ENCODE results near the gene ZNF619.

Gene ZNF619

GRCh38 chr3:40468018-40468417, 8.9 kb upstream of the ZNF619 start:
- H3K9me3 ChIP-seq (ENCODE audit: control insufficient read depth, insufficient read depth, low read length) = no peaks in the 10 kb centered on the region
- H3K4me1 ChIP-seq (ENCODE audit: control insufficient read depth, insufficient read depth, low read length) = no peaks in the 10 kb centered on the region
- no peak overlapping the region for H3K9ac ChIP-seq (ENCODE audit: low read depth, low read length)
- H3K36me3 ChIP-seq (ENCODE audit: control insufficient read depth, insufficient read depth, low read length) = peaks cover 2% of the 10 kb centered on the region
- H3K27me3 ChIP-seq (ENCODE audit: control insufficient read depth, insufficient read depth, low read length) = no peaks in the 10 kb centered on the region
- H3K4me3 ChIP-seq (ENCODE audit: low read depth, low read length) = no peak overlapping the region

- H3K36me3 ChIP-seq (ENCODE audit: control insufficient read depth, insufficient read depth, low read length) = no peaks in the 10 kb centered on the region
- no peak overlapping the region for H3K9ac ChIP-seq (ENCODE audit: low read depth, low read length)
- H3K27me3 ChIP-seq (ENCODE audit: control insufficient read depth, insufficient read depth, low read length) = no peaks in the 10 kb centered on the region
- H3K4me3 ChIP-seq (ENCODE audit: low read depth, low read length) = no peak overlapping the region
- H3K9me3 ChIP-seq (ENCODE audit: control insufficient read depth, insufficient read depth, low read length) = no peaks in the 10 kb centered on the region
- H3K4me1 ChIP-seq (ENCODE audit: control insufficient read depth, insufficient read depth, low read length) = no peaks in the 10 kb centered on the region
Observed at GRCh38 chr3:40470701-40471100, 6.2 kb upstream of the ZNF619 start.

DNA sequence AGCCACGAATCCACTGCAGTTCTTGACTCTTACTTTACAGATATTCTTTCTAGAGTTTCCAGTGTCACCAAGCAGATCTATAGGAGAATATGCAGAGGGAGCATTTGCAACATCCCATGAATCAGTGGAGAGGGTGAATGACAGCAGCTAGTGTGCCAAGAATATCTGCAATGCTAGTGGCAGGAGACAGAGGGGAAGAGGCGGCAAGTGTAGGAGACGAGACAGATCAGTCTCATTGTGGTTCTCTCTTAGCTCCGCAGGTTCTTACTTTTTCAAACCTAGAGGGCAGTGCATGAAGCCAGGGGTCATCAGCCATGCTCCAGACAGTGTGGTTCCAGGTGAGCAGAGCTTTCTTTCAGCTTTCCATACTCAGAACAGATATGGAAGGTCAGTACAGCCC, 744 bp downstream of the ZNF619 start:
- H3K36me3 ChIP-seq (ENCODE audit: control insufficient read depth, insufficient read depth, low read length) = no peaks in the 10 kb centered on the region
- H3K4me3 ChIP-seq (ENCODE audit: low read depth, low read length) = peak overlapping the region; percentile 62
- H3K9ac ChIP-seq (ENCODE audit: low read depth, low read length) = no peak overlapping the region

DNA sequence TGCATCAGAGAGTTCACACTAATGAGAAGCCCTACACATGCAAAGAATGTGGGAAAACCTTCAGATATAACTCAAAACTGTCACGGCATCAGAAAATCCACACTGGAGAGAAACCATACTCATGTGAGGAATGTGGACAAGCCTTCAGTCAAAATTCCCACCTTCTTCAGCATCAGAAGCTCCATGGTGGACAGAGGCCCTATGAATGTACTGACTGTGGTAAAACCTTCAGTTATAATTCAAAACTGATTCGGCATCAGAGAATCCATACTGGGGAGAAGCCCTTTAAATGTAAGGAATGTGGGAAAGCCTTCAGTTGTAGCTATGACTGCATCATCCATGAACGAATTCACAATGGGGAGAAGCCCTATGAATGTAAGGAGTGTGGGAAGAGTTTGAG, 10.2 kb downstream of the ZNF619 start:
- peaks cover 4% of the 10 kb centered on the region for H3K9me3 ChIP-seq (ENCODE audit: control insufficient read depth, insufficient read depth, low read length)

More for the DNA sequence above, 744 bp downstream of the ZNF619 start:
- Histone ChIP-seq H3K9me3 (ENCODE audit: control insufficient read depth, insufficient read depth, low read length) (no peaks in the 10 kb centered on the region), H3K27me3 (ENCODE audit: control insufficient read depth, insufficient read depth, low read length) (no peaks in the 10 kb centered on the region), H3K4me1 (ENCODE audit: control insufficient read depth, insufficient read depth, low read length) (peaks cover 4% of the 10 kb centered on the region)

GRCh38 chr3:40490916-40491315, 14.0 kb downstream of the ZNF619 start:
- H3K9ac ChIP-seq (ENCODE audit: low read depth, low read length) = no peak overlapping the region
- H3K4me1 ChIP-seq (ENCODE audit: control insufficient read depth, insufficient read depth, low read length) = no peaks in the 10 kb centered on the region
- H3K9me3 ChIP-seq (ENCODE audit: control insufficient read depth, insufficient read depth, low read length) = peaks cover 4% of the 10 kb centered on the region
- H3K4me3 ChIP-seq (ENCODE audit: low read depth, low read length) = no peak overlapping the region
- H3K27me3 ChIP-seq (ENCODE audit: control insufficient read depth, insufficient read depth, low read length) = no peaks in the 10 kb centered on the region
- peaks cover 7% of the 10 kb centered on the region for H3K36me3 ChIP-seq (ENCODE audit: control insufficient read depth, insufficient read depth, low read length)

More for the DNA sequence above, 10.2 kb downstream of the ZNF619 start:
- H3K36me3 ChIP-seq (ENCODE audit: control insufficient read depth, insufficient read depth, low read length) = peaks cover 8% of the 10 kb centered on the region
- H3K4me1 ChIP-seq (ENCODE audit: control insufficient read depth, insufficient read depth, low read length) = no peaks in the 10 kb centered on the region
- H3K9ac ChIP-seq (ENCODE audit: low read depth, low read length) = no peak overlapping the region
- H3K27me3 ChIP-seq (ENCODE audit: control insufficient read depth, insufficient read depth, low read length) = no peaks in the 10 kb centered on the region
- H3K4me3 ChIP-seq (ENCODE audit: low read depth, low read length) = no peak overlapping the region

GRCh38 chr3:40494698-40495097, 17.8 kb downstream of the ZNF619 start:
- no peak overlapping the region for H3K9ac ChIP-seq (ENCODE audit: low read depth, low read length)
- H3K36me3 ChIP-seq (ENCODE audit: control insufficient read depth, insufficient read depth, low read length) = no peaks in the 10 kb centered on the region
- H3K9me3 ChIP-seq (ENCODE audit: control insufficient read depth, insufficient read depth, low read length) = no peaks in the 10 kb centered on the region

GRCh38 chr3:40497288-40497687, 20.4 kb downstream of the ZNF619 start:
- H3K9me3 ChIP-seq (ENCODE audit: control insufficient read depth, insufficient read depth, low read length) = no peaks in the 10 kb centered on the region
- H3K9ac ChIP-seq (ENCODE audit: low read depth, low read length) = no peak overlapping the region
- H3K4me1 ChIP-seq (ENCODE audit: control insufficient read depth, insufficient read depth, low read length) = no peaks in the 10 kb centered on the region
- H3K27me3 ChIP-seq (ENCODE audit: control insufficient read depth, insufficient read depth, low read length) = no peaks in the 10 kb centered on the region
- H3K36me3 ChIP-seq (ENCODE audit: control insufficient read depth, insufficient read depth, low read length) = no peaks in the 10 kb centered on the region
- no peak overlapping the region for H3K4me3 ChIP-seq (ENCODE audit: low read depth, low read length)

More at GRCh38 chr3:40494698-40495097, 17.8 kb downstream of the ZNF619 start:
- Histone ChIP-seq H3K4me3 (ENCODE audit: low read depth, low read length) (no peak overlapping the region), H3K27me3 (ENCODE audit: control insufficient read depth, insufficient read depth, low read length) (no peaks in the 10 kb centered on the region), H3K4me1 (ENCODE audit: control insufficient read depth, insufficient read depth, low read length) (no peaks in the 10 kb centered on the region)

DNA sequence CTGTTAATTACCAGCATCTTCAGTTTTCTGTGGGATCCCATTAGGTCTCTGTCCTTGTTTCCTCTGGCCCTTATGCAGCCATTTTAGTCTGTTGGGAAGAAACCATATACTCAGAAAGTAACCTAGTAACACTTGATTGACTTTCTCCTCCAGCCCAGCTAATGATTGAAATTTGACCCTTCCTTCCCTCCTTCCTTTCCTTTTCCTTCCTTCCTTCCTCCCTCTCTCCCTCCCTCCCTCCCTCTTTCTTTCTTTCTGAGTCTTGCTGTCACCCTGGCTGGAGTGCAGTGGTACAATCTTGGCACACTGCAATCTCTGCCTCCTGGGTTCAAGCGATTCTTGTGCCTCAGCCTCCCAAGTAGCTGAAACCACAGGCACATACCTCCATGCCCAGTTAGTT, 23.0 kb downstream of the ZNF619 start:
- H3K9ac ChIP-seq (ENCODE audit: low read depth, low read length) = no peak overlapping the region
- no peaks in the 10 kb centered on the region for H3K36me3 ChIP-seq (ENCODE audit: control insufficient read depth, insufficient read depth, low read length)
- no peaks in the 10 kb centered on the region for H3K9me3 ChIP-seq (ENCODE audit: control insufficient read depth, insufficient read depth, low read length)
- H3K4me1 ChIP-seq (ENCODE audit: control insufficient read depth, insufficient read depth, low read length) = no peaks in the 10 kb centered on the region
- H3K27me3 ChIP-seq (ENCODE audit: control insufficient read depth, insufficient read depth, low read length) = no peaks in the 10 kb centered on the region
- H3K4me3 ChIP-seq (ENCODE audit: low read depth, low read length) = no peak overlapping the region

DNA sequence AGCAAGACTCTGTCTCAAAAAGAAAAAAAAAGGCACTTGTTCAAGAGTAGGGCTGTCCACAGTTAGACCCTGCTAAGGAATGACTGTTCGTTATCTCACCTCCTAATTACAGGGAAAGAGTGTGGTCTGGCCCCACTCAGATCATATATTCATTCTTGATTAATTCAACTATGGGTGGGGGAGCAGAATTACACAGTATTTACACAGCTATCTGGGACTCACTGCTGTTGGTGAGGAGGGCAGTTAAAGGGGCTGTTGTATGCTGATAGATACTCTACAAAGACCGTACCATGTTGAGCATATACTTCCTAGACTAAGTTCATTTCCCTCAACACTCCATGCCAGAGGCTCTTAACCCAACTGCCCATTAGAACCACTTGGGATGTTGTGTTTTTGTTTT, 25.1 kb downstream of the ZNF619 start:
- Histone ChIP-seq H3K4me1 (ENCODE audit: control insufficient read depth, insufficient read depth, low read length) (peaks cover 2% of the 10 kb centered on the region), H3K27me3 (ENCODE audit: control insufficient read depth, insufficient read depth, low read length) (no peaks in the 10 kb centered on the region), H3K4me3 (ENCODE audit: low read depth, low read length) (no peak overlapping the region)

DNA sequence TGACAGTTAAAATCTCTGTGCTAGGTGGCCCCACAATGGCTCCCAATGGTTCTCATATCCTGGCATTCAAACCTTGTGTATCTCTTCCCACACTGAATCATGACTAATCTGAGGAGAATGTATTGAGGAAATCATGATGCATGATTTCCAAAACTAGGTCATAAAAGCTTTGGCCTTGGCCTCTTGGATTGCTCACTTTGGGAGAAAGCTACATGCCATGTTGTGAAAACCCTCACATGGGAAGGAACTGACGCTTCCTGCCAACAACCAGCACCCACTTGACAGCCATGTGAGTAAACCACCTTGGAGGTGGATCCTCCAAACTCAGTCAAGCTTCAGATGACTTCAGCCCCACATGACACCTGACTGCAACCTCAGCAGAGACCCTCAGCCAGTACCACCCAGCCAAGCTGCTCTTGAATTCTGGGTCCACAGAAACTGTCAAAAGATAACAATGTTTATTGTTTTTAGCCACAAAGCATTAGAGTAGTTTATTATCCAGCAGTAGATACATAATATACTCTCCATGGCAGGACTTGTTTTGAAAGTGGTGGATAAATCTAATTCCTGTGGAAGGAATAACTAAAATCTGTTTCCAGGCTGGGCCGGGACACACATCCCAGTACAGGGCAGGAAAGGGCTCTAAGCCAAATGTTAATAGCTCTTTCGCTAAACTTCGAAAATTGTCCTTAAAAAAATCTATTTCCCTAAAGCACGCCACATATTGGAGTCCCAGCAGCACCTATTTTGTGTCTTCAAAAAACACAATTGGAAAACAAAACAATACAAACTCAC, 27.9 kb downstream of the ZNF619 start:
- Histone ChIP-seq H3K27me3 (ENCODE audit: control insufficient read depth, insufficient read depth, low read length) (no peaks in the 10 kb centered on the region), H3K9me3 (ENCODE audit: control insufficient read depth, insufficient read depth, low read length) (no peaks in the 10 kb centered on the region), H3K4me1 (ENCODE audit: control insufficient read depth, insufficient read depth, low read length) (peaks cover 2% of the 10 kb centered on the region), H3K36me3 (ENCODE audit: control insufficient read depth, insufficient read depth, low read length) (peaks cover 1% of the 10 kb centered on the region), H3K9ac (ENCODE audit: low read depth, low read length) (no peak overlapping the region), H3K4me3 (ENCODE audit: low read depth, low read length) (peak overlapping the region; percentile 92)

More for the DNA sequence above, 25.1 kb downstream of the ZNF619 start:
- Histone ChIP-seq H3K9me3 (ENCODE audit: control insufficient read depth, insufficient read depth, low read length) (no peaks in the 10 kb centered on the region), H3K9ac (ENCODE audit: low read depth, low read length) (no peak overlapping the region), H3K36me3 (ENCODE audit: control insufficient read depth, insufficient read depth, low read length) (no peaks in the 10 kb centered on the region)

GRCh38 chr3:40505599-40506462, 28.9 kb downstream of the ZNF619 start, which contains the start of gene ZNF620:
Gene ZNF620 (plus strand): TSS chr3:40506039. CDS start chr3:40506353, 314 bp downstream.
- peak within 1 kb of the TSS; percentile 92 for H3K4me3 ChIP-seq (ENCODE audit: low read depth, low read length)
- peaks cover 2% of the 10 kb centered on the region for H3K4me1 ChIP-seq (ENCODE audit: control insufficient read depth, insufficient read depth, low read length)
- no peaks in the 10 kb centered on the region for H3K27me3 ChIP-seq (ENCODE audit: control insufficient read depth, insufficient read depth, low read length)
- no peaks in the 10 kb centered on the region for H3K9me3 ChIP-seq (ENCODE audit: control insufficient read depth, insufficient read depth, low read length)
- H3K36me3 ChIP-seq (ENCODE audit: control insufficient read depth, insufficient read depth, low read length) = peaks cover 4% of the 10 kb centered on the region
- peak within 1 kb of the TSS; percentile 82 for H3K9ac ChIP-seq (ENCODE audit: low read depth, low read length)
